ENCODE results near the gene OSCP1.
"Not testable (repeated sequence)": the region's sequence is repeated elsewhere in the genome, so short reads cannot be mapped to it uniquely, and the experiment has no call there.

The OSCP1 gene

GRCh38 chr1:36450270-36450918, at the start of gene OSCP1:
TSS of gene OSCP1 (minus strand) at chr1:36450451. CDS start at chr1:36450369, 82 bp downstream.
- H3K27me3 ChIP-seq (ENCODE audit: insufficient read depth, low read length), result no peaks in the 10 kb centered on the region
- H3K36me3 ChIP-seq (ENCODE audit: insufficient read depth, low read length), result peaks cover 12% of the 10 kb centered on the region
- H2AFZ ChIP-seq (ENCODE audit: low read depth, low read length), result peak within 1 kb of the TSS; percentile 92
- peak within 1 kb of the TSS; percentile 76 for H3K4me3 ChIP-seq (ENCODE audit: low read length)
- H3K4me1 ChIP-seq (ENCODE audit: insufficient read depth, low read length), result peaks cover 12% of the 10 kb centered on the region
- no peaks in the 10 kb centered on the region for H3K9me3 ChIP-seq (ENCODE audit: low read length)

GRCh38 chr1:36497207-36497606, 47.0 kb upstream of the OSCP1 start:
- Histone ChIP-seq H3K4me3 (ENCODE audit: low read length) (no peak overlapping the region), H3K36me3 (ENCODE audit: insufficient read depth, low read length) (no peaks in the 10 kb centered on the region), H3K9me3 (ENCODE audit: low read length) (no peaks in the 10 kb centered on the region), H3K27me3 (ENCODE audit: insufficient read depth, low read length) (peaks cover 10% of the 10 kb centered on the region), H3K4me1 (ENCODE audit: insufficient read depth, low read length) (no peaks in the 10 kb centered on the region), H2AFZ (ENCODE audit: low read depth, low read length) (no peak overlapping the region)

- Histone ChIP-seq H3K4me3 (ENCODE audit: low read length) (no peak overlapping the region), H3K27me3 (ENCODE audit: insufficient read depth, low read length) (peaks cover 12% of the 10 kb centered on the region), H3K36me3 (ENCODE audit: insufficient read depth, low read length) (no peaks in the 10 kb centered on the region), H2AFZ (ENCODE audit: low read depth, low read length) (no peak overlapping the region), H3K4me1 (ENCODE audit: insufficient read depth, low read length) (no peaks in the 10 kb centered on the region), H3K9me3 (ENCODE audit: low read length) (no peaks in the 10 kb centered on the region)
These were observed 44.7 kb upstream of the OSCP1 start for GRCh38 chr1:36494971-36495370.

GRCh38 chr1:36493524-36493923, 43.3 kb upstream of the OSCP1 start:
- Histone ChIP-seq H3K27me3 (ENCODE audit: insufficient read depth, low read length) (peaks cover 12% of the 10 kb centered on the region), H3K9me3 (ENCODE audit: low read length) (no peaks in the 10 kb centered on the region)

GRCh38 chr1:36492491-36492890, 42.2 kb upstream of the OSCP1 start:
- peaks cover 12% of the 10 kb centered on the region for H3K27me3 ChIP-seq (ENCODE audit: insufficient read depth, low read length)
- no peak overlapping the region for H3K4me3 ChIP-seq (ENCODE audit: low read length)
- no peaks in the 10 kb centered on the region for H3K4me1 ChIP-seq (ENCODE audit: insufficient read depth, low read length)
- H3K36me3 ChIP-seq (ENCODE audit: insufficient read depth, low read length), result no peaks in the 10 kb centered on the region
- no peak overlapping the region for H2AFZ ChIP-seq (ENCODE audit: low read depth, low read length)
- no peaks in the 10 kb centered on the region for H3K9me3 ChIP-seq (ENCODE audit: low read length)

More at GRCh38 chr1:36493524-36493923, 43.3 kb upstream of the OSCP1 start:
- Histone ChIP-seq H3K4me3 (ENCODE audit: low read length) (no peak overlapping the region), H3K4me1 (ENCODE audit: insufficient read depth, low read length) (no peaks in the 10 kb centered on the region), H2AFZ (ENCODE audit: low read depth, low read length) (no peak overlapping the region), H3K36me3 (ENCODE audit: insufficient read depth, low read length) (no peaks in the 10 kb centered on the region)

GRCh38 chr1:36489258-36490051, 39.2 kb upstream of the OSCP1 start:
- not testable (repeated sequence) for H3K9me3 ChIP-seq (ENCODE audit: low read length); H2AFZ ChIP-seq (ENCODE audit: low read depth, low read length); H3K4me3 ChIP-seq (ENCODE audit: low read length); H3K36me3 ChIP-seq (ENCODE audit: insufficient read depth, low read length); H3K4me1 ChIP-seq (ENCODE audit: insufficient read depth, low read length)
- H3K27me3 ChIP-seq (ENCODE audit: insufficient read depth, low read length), result peaks cover 12% of the 10 kb centered on the region

- no peak overlapping the region for H3K4me3 ChIP-seq (ENCODE audit: low read length)
- H3K36me3 ChIP-seq (ENCODE audit: insufficient read depth, low read length), result no peaks in the 10 kb centered on the region
- H3K9me3 ChIP-seq (ENCODE audit: low read length), result no peaks in the 10 kb centered on the region
- H2AFZ ChIP-seq (ENCODE audit: low read depth, low read length), result no peak overlapping the region
- H3K4me1 ChIP-seq (ENCODE audit: insufficient read depth, low read length), result no peaks in the 10 kb centered on the region
- H3K27me3 ChIP-seq (ENCODE audit: insufficient read depth, low read length), result peaks cover 17% of the 10 kb centered on the region
These were observed 37.7 kb upstream of the OSCP1 start for GRCh38 chr1:36487906-36488305.

GRCh38 chr1:36487336-36487725, 37.1 kb upstream of the OSCP1 start:
- not testable (repeated sequence) for H2AFZ ChIP-seq (ENCODE audit: low read depth, low read length); H3K4me1 ChIP-seq (ENCODE audit: insufficient read depth, low read length); H3K36me3 ChIP-seq (ENCODE audit: insufficient read depth, low read length); H3K9me3 ChIP-seq (ENCODE audit: low read length); H3K4me3 ChIP-seq (ENCODE audit: low read length)
- H3K27me3 ChIP-seq (ENCODE audit: insufficient read depth, low read length), result peaks cover 17% of the 10 kb centered on the region

GRCh38 chr1:36486439-36487335, 36.4 kb upstream of the OSCP1 start:
- no peaks in the 10 kb centered on the region for H3K36me3 ChIP-seq (ENCODE audit: insufficient read depth, low read length)
- H3K4me1 ChIP-seq (ENCODE audit: insufficient read depth, low read length), result peaks cover 1% of the 10 kb centered on the region
- no peak overlapping the region for H3K4me3 ChIP-seq (ENCODE audit: low read length)
- no peaks in the 10 kb centered on the region for H3K9me3 ChIP-seq (ENCODE audit: low read length)
- peaks cover 18% of the 10 kb centered on the region for H3K27me3 ChIP-seq (ENCODE audit: insufficient read depth, low read length)
- H2AFZ ChIP-seq (ENCODE audit: low read depth, low read length), result no peak overlapping the region

- Histone ChIP-seq H3K27me3 (ENCODE audit: insufficient read depth, low read length) (peaks cover 18% of the 10 kb centered on the region), H3K4me3 (ENCODE audit: low read length) (no peak overlapping the region), H3K9me3 (ENCODE audit: low read length) (no peaks in the 10 kb centered on the region), H3K36me3 (ENCODE audit: insufficient read depth, low read length) (no peaks in the 10 kb centered on the region), H3K4me1 (ENCODE audit: insufficient read depth, low read length) (peaks cover 3% of the 10 kb centered on the region), H2AFZ (ENCODE audit: low read depth, low read length) (no peak overlapping the region)
These were observed 35.8 kb upstream of the OSCP1 start for GRCh38 chr1:36486093-36486438.

- Histone ChIP-seq H2AFZ (ENCODE audit: low read depth, low read length) (no peak overlapping the region), H3K36me3 (ENCODE audit: insufficient read depth, low read length) (no peaks in the 10 kb centered on the region), H3K9me3 (ENCODE audit: low read length) (no peaks in the 10 kb centered on the region), H3K4me1 (ENCODE audit: insufficient read depth, low read length) (peaks cover 3% of the 10 kb centered on the region), H3K27me3 (ENCODE audit: insufficient read depth, low read length) (peaks cover 18% of the 10 kb centered on the region), H3K4me3 (ENCODE audit: low read length) (no peak overlapping the region)
These were observed 33.8 kb upstream of the OSCP1 start for GRCh38 chr1:36484099-36484498.

- H3K36me3 ChIP-seq (ENCODE audit: insufficient read depth, low read length), result no peaks in the 10 kb centered on the region
- no peaks in the 10 kb centered on the region for H3K9me3 ChIP-seq (ENCODE audit: low read length)
- peaks cover 18% of the 10 kb centered on the region for H3K27me3 ChIP-seq (ENCODE audit: insufficient read depth, low read length)
- no peak within 1 kb of the TSS for H3K4me3 ChIP-seq (ENCODE audit: low read length)
- peaks cover 3% of the 10 kb centered on the region for H3K4me1 ChIP-seq (ENCODE audit: insufficient read depth, low read length)
- peak within 1 kb of the TSS; percentile 19 for H2AFZ ChIP-seq (ENCODE audit: low read depth, low read length)
These were observed 32.6 kb upstream of the OSCP1 start, which contains the start of gene CSF3R for GRCh38 chr1:36482724-36483388. TSS of gene CSF3R (minus strand) at chr1:36482913. CDS start at chr1:36479496, 3,417 bp downstream.

All from neuron (in vitro differentiated cells).